H1 (cell line): Measurements from ENCODE around the gene METTL9. TPM values are rescaled to one million over a fixed set of nuclear protein-coding genes. Genes with fewer than 3 reads are reported as not detected.
"Not testable (repeated sequence)": the region's sequence is repeated elsewhere in the genome, so short reads cannot be mapped to it uniquely, and the experiment has no call there.

Experiments
- CTCF ChIA-PET: fragments of 300-600 bp; sonication (Branson Sonifier 250); formaldehyde crosslinking; loops from one replicate; lab custom pipeline; 2021; ENCODE audit not compliant: partially characterized antibody; lab: Charles Lee
- POLR2A ChIA-PET: fragments of 300-600 bp; sonication (Branson Sonifier 250); formaldehyde crosslinking; loops from one replicate; lab custom pipeline; 2021; ENCODE audit warnings: inconsistent platforms; ENCODE audit not compliant: partially characterized antibody; lab: Charles Lee
- DNase-seq, 2 experiments: peaks; one replicate each; pipeline versions ENCODE4 v3.0.0 to v3.0.0-alpha.2; 2010 to 2022; ENCODE audit warnings: low spot score in 2 of 2, low read depth in 1 of 2, mixed read lengths in 1 of 2
- FAIRE-seq: peaks from 2 replicates; lab custom pipeline; 2011; peaks lifted over from hg19 to GRCh38; lab: Jason Lieb, UNC
- H2AFZ ChIP-seq: 2 replicates; pipeline ENCODE4 v1.8.1; 2012; ENCODE audit warnings: low read length, inconsistent platforms
- H2AK5ac ChIP-seq: 2 replicates; pipeline ENCODE4 v1.6.1; 2013; ENCODE audit warnings: low read depth, low read length
- H2BK120ac ChIP-seq: replicated peaks from 2 replicates; pipeline ENCODE3; 2013; ENCODE audit warnings: low read depth, low read length, inconsistent platforms
- H2BK12ac ChIP-seq: 2 replicates; pipeline ENCODE4 v1.6.1; 2013; ENCODE audit warnings: low read depth, low read length
- H2BK15ac ChIP-seq: 2 replicates; pipeline ENCODE4 v1.6.1; 2013; ENCODE audit warnings: low read length
- H2BK20ac ChIP-seq: 2 replicates; pipeline ENCODE4 v1.6.1; 2013; ENCODE audit warnings: low read length
- H2BK5ac ChIP-seq: 2 replicates; pipeline ENCODE4 v1.6.1; 2013; ENCODE audit warnings: low read depth, low read length
- H3K14ac ChIP-seq: 2 replicates; pipeline ENCODE4 v1.6.1; 2013; ENCODE audit warnings: inconsistent platforms; ENCODE audit not compliant: insufficient read length
- H3K18ac ChIP-seq: 2 replicates; pipeline ENCODE4 v1.6.1; 2013; ENCODE audit warnings: low read length; ENCODE audit errors: extremely low read depth
- H3K23ac ChIP-seq: 2 replicates; pipeline ENCODE4 v1.6.1; 2013; ENCODE audit warnings: inconsistent platforms; ENCODE audit not compliant: insufficient read length
- H3K23me2 ChIP-seq: 2 replicates; pipeline ENCODE4 v1.6.1; 2013; ENCODE audit warnings: low read depth, low read length
- H3K27ac ChIP-seq: 2 replicates; pipeline ENCODE4 v1.6.1; 2011; ENCODE audit warnings: low read depth, low read length, inconsistent platforms
- H3K27me3 ChIP-seq, 4 experiments: replicated peaks in 1 of 4; 1 replicate in 1 of 4; 2 replicates in 3 of 4; pipeline versions ENCODE4 v1.6.1 to v1.8.1; 2011 to 2013; ENCODE audit warnings: low read length in 3 of 4, mild to moderate bottlenecking in 3 of 4, inconsistent platforms in 2 of 4, mixed read lengths in 2 of 4, moderate library complexity in 1 of 4; ENCODE audit not compliant: control insufficient read depth in 3 of 4, insufficient read depth in 3 of 4; ENCODE audit errors: extremely low read depth in 1 of 4
- H3K36me3 ChIP-seq, 4 experiments: 2 replicates each; pipeline versions ENCODE4 v1.6.1 to v1.8.1; 2011 to 2013; ENCODE audit warnings: mild to moderate bottlenecking in 4 of 4, low read length in 3 of 4, moderate library complexity in 2 of 4, control low read depth in 1 of 4, inconsistent platforms in 1 of 4; ENCODE audit not compliant: insufficient read depth in 4 of 4, control insufficient read depth in 2 of 4
- H3K4ac ChIP-seq: replicated peaks from 2 replicates; pipeline ENCODE3; 2013; ENCODE audit warnings: low read length, low read depth, mixed read lengths, inconsistent platforms; ENCODE audit not compliant: insufficient read length
- H3K4me1 ChIP-seq, 4 experiments: replicated peaks in 1 of 4; 1 replicate in 1 of 4; 2 replicates in 3 of 4; pipeline versions ENCODE4 v1.6.1 to v1.8.1; 2011 to 2013; ENCODE audit warnings: low read length in 3 of 4, inconsistent platforms in 2 of 4, mixed read lengths in 1 of 4; ENCODE audit not compliant: insufficient read depth in 4 of 4, control insufficient read depth in 3 of 4
- H3K4me2 ChIP-seq, 2 experiments: 2 replicates each; pipeline versions ENCODE4 v1.6.1 to v1.8.1; 2011 to 2013; ENCODE audit warnings: low read depth in 2 of 2, low read length in 2 of 2, control low read depth in 1 of 2, inconsistent platforms in 1 of 2, mild to moderate bottlenecking in 1 of 2; ENCODE audit not compliant: insufficient read depth in 1 of 2
- H3K4me3 ChIP-seq, 4 experiments: fragments of 200-600, 300-600 bp in 1 of 4; sonication (generic), shearing (Covaris generic), sonication (Bioruptor Twin) in 1 of 4; 2 replicates each; pipeline versions ENCODE4 v1.5.1 to v1.8.1; 2011 to 2016; ENCODE audit warnings: low read length in 4 of 4, low read depth in 3 of 4, control low read depth in 2 of 4, inconsistent platforms in 2 of 4, mild to moderate bottlenecking in 2 of 4, mixed read lengths in 1 of 4, moderate library complexity in 1 of 4; ENCODE audit not compliant: insufficient read depth in 2 of 4; ENCODE audit errors: extremely low read depth in 1 of 4
- H3K56ac ChIP-seq: replicated peaks from 2 replicates; pipeline ENCODE3; 2013; ENCODE audit warnings: low read depth, mild to moderate bottlenecking, mixed read lengths, low read length, inconsistent platforms; ENCODE audit not compliant: insufficient read length
- H3K79me1 ChIP-seq: 2 replicates; pipeline ENCODE4 v1.6.1; 2013; ENCODE audit warnings: low read depth, low read length, control low read depth
- H3K79me2 ChIP-seq, 2 experiments: 2 replicates each; pipeline versions ENCODE4 v1.6.1 to v1.8.1; 2012 to 2013; ENCODE audit warnings: low read length in 2 of 2, mild to moderate bottlenecking in 2 of 2, inconsistent platforms in 1 of 2; ENCODE audit not compliant: insufficient read depth in 2 of 2, control insufficient read depth in 1 of 2
- H3K9ac ChIP-seq, 4 experiments: replicated peaks in 1 of 4; 1 replicate in 1 of 4; 2 replicates in 3 of 4; pipeline versions ENCODE4 v1.6.1 to v1.8.1; 2011 to 2013; ENCODE audit warnings: low read depth in 3 of 4, low read length in 3 of 4, control low read depth in 2 of 4, mild to moderate bottlenecking in 2 of 4, moderate library complexity in 2 of 4, inconsistent platforms in 1 of 4; ENCODE audit errors: extremely low read depth in 1 of 4
- H3K9me3 ChIP-seq, 2 experiments: 2 replicates each; pipeline versions ENCODE4 v1.6.1 to v1.8.1; 2012 to 2013; ENCODE audit warnings: mild to moderate bottlenecking in 2 of 2, moderate library complexity in 2 of 2, control low read depth in 1 of 2, inconsistent platforms in 1 of 2, low read depth in 1 of 2, low read length in 1 of 2, mixed read lengths in 1 of 2; ENCODE audit not compliant: insufficient read depth in 2 of 2
- H4K20me1 ChIP-seq, 2 experiments: replicated peaks in 1 of 2; 2 replicates each; pipeline versions ENCODE3 to v1.8.1; 2011 to 2013; ENCODE audit warnings: inconsistent platforms in 2 of 2, low read length in 2 of 2, mild to moderate bottlenecking in 1 of 2; ENCODE audit not compliant: insufficient read depth in 2 of 2, control insufficient read depth in 1 of 2
- H4K5ac ChIP-seq: 2 replicates; pipeline ENCODE4 v1.6.1; 2013; ENCODE audit warnings: low read length, low read depth, mixed read lengths, inconsistent platforms; ENCODE audit not compliant: insufficient read length
- H4K8ac ChIP-seq: 2 replicates; pipeline ENCODE4 v1.8.0; 2013; ENCODE audit warnings: mild to moderate bottlenecking, moderate library complexity, low read length, inconsistent platforms; ENCODE audit not compliant: insufficient read depth; ENCODE audit errors: extremely low read depth
- H4K91ac ChIP-seq: replicated peaks from 2 replicates; pipeline ENCODE3; 2013; ENCODE audit warnings: low read length, mixed read lengths, inconsistent platforms; ENCODE audit not compliant: insufficient read length
- CEBPB ChIP-seq: IDR thresholded peaks from 2 replicates; pipeline ENCODE4 v1.6.1; 2012; ENCODE audit warnings: low read depth, low read length
- EP300 ChIP-seq, 2 experiments: IDR thresholded peaks; 1 replicate in 1 of 2; 2 replicates in 1 of 2; pipeline ENCODE4 v1.6.1; 2011 to 2012; ENCODE audit warnings: low read depth in 2 of 2, low read length in 2 of 2, mild to moderate bottlenecking in 2 of 2, borderline replicate concordance in 1 of 2, inconsistent platforms in 1 of 2, moderate library complexity in 1 of 2
- GABPA ChIP-seq: IDR thresholded peaks from 2 replicates; pipeline ENCODE4 v1.6.1; 2011; ENCODE audit warnings: mild to moderate bottlenecking, low read length, moderate library complexity, borderline replicate concordance; ENCODE audit not compliant: insufficient read depth
- KDM4A ChIP-seq: IDR thresholded peaks from one replicate; pipeline ENCODE4 v1.7.1; 2012; ENCODE audit warnings: low read depth, mild to moderate bottlenecking, moderate library complexity, low read length, inconsistent platforms; ENCODE audit not compliant: severe bottlenecking
- POLR2AphosphoS5 ChIP-seq: IDR thresholded peaks from 2 replicates; pipeline ENCODE4 v1.6.1; 2011; ENCODE audit warnings: low read depth, low read length
- RBBP5 ChIP-seq: IDR thresholded peaks from 2 replicates; pipeline ENCODE4 v1.7.1; 2012; ENCODE audit warnings: low read depth, mild to moderate bottlenecking, inconsistent platforms, low read length, moderate library complexity, borderline replicate concordance
- SIN3A ChIP-seq, 2 experiments: IDR thresholded peaks in 1 of 2; conservative IDR thresholded peaks in 1 of 2; 2 replicates each; pipeline ENCODE4 v1.6.1; 2011 to 2012; ENCODE audit warnings: low read length in 2 of 2, improper control_type of control experiment in 1 of 2, low read depth in 1 of 2, mild to moderate bottlenecking in 1 of 2
- SIRT6 ChIP-seq: IDR thresholded peaks from one replicate; pipeline ENCODE4 v1.7.1; 2012; ENCODE audit warnings: low read length, inconsistent platforms
- SP1 ChIP-seq: IDR thresholded peaks from 2 replicates; pipeline ENCODE4 v1.6.1; 2011; ENCODE audit warnings: low read depth, low read length
- YY1 ChIP-seq: IDR thresholded peaks from 2 replicates; pipeline ENCODE4 v1.6.1; 2011; ENCODE audit warnings: low read depth, mild to moderate bottlenecking, low read length
- WGBS, 2 experiments: shearing (Covaris generic) in 1 of 2; methylation state at CpG; one replicate each; pipeline versions ENCODE4 v1.1.6 to v1.1.7; 2013 to 2015; ENCODE audit warnings: low lambda C conversion rate in 2 of 2, mixed read lengths in 2 of 2, inconsistent platforms in 1 of 2, low coverage in 1 of 2, missing lambda C conversion rate in 1 of 2; ENCODE audit not compliant: insufficient replicate concordance in 2 of 2, insufficient coverage in 1 of 2, insufficient read length in 1 of 2; ENCODE audit errors: extremely low coverage in 1 of 2, missing lambda C conversion rate in 1 of 2; 5-methylcytosine and 5-hydroxymethylcytosine counted together
- polyA plus RNA-seq, 7 experiments: library from polyadenylated mRNA; depleted of rRNA in 3 of 7; stranded (reverse) in 5 of 7; unstranded in 2 of 7; fragments of >200 nt in 5 of 7; fragments of 200-250 nt in 2 of 7; gene quantifications; 1 replicate in 5 of 7; 2 replicates in 1 of 7; 4 replicates in 1 of 7; pipeline versions ENCODE4 v1.2.1 to v1.2.3, GENCODE V29; 2011 to 2013; ENCODE audit warnings: missing spikeins in 2 of 7, mixed read lengths in 2 of 7
- total RNA-seq: library from RNA; stranded (reverse); fragmentation: NEBNext Ultra II Directional; extraction: Animal tissue kit (Norgen Biotek cat#: 25700); gene quantifications from 2 replicates; pipeline ENCODE4 v1.2.1, GENCODE V29; 2021

The METTL9 gene
- total and polyA plus RNA-seq, 2 of the 8 experiments (the other 6 are each of a cell fraction or from before 2014, with no cell fraction given): 45.4 to 112 TPM

GRCh38 chr16:21603928-21604327, 4.6 kb downstream of the METTL9 start (continued):
- TF ChIP-seq EP300 (IDR thresholded peaks at IDR 0.05; ENCODE audit: borderline replicate concordance in 1 of 2, low read depth in 2 of 2, low read length in 2 of 2): no peak
- no peak for TF ChIP-seq SIRT6
- no peak for TF ChIP-seq SIN3A (conservative IDR thresholded peaks at IDR 0.05 in 1 of 2, IDR thresholded peaks at IDR 0.05 in 1 of 2; ENCODE audit: low read depth in 1 of 2, low read length in 2 of 2)
- TF ChIP-seq KDM4A: no peak
- no peak for TF ChIP-seq POLR2AphosphoS5
- TF ChIP-seq CEBPB: no peak
- no peak for TF ChIP-seq RBBP5
- no peak for TF ChIP-seq SP1
- TF ChIP-seq YY1: no peak
- TF ChIP-seq GABPA: no peak

- H2BK20ac ChIP-seq, H2BK12ac ChIP-seq, H3K4me2 ChIP-seq, H3K9me3 ChIP-seq, H4K91ac ChIP-seq, H2BK5ac ChIP-seq, H2AK5ac ChIP-seq, H2BK120ac ChIP-seq, H3K27me3 ChIP-seq, H3K4me3 ChIP-seq, H3K56ac ChIP-seq, H3K36me3 ChIP-seq, H4K5ac ChIP-seq, POLR2A ChIA-PET, H3K23me2 ChIP-seq, H2AFZ ChIP-seq, H3K18ac ChIP-seq, H3K9ac ChIP-seq, H3K27ac ChIP-seq, DNase-seq, FAIRE-seq, H3K14ac ChIP-seq, H3K4ac ChIP-seq, H3K79me1 ChIP-seq, H2BK15ac ChIP-seq, H4K8ac ChIP-seq, H3K23ac ChIP-seq: not testable (repeated sequence)
- Histone ChIP-seq H4K20me1 (peaks cover 9 to 19% of the 10 kb centered on the region in 2 experiments), H3K4me1 (peaks cover 4 to 24% (median 8%) of the 10 kb centered on the region in 4 experiments; a peak in 6 of 7 replicates), H3K79me2 (peaks cover 22 to 98% of the 10 kb centered on the region in 2 experiments)
- CTCF ChIA-PET: interaction anchor here (0.7 to 3.0 kb wide), 3 partner anchors 14 to 108 kb away, joined by 3 to 13 read pairs (median 5); no protein-coding TSS in a partner anchor
- 93% methylated on average over 7 of the region's 8 CpGs; no CpG with 5 or more reads in 1 of the 2 experiments for WGBS, 2 experiments
These were observed 6.5 kb downstream of the METTL9 start for GRCh38 chr16:21605848-21606247.
